ENCODE results near the gene OXSR1.

GRCh38 chr3:38133209-38133556 is 32.2 kb upstream of the OXSR1 start:
- no peak for TF ChIP-seq POLR2AphosphoS5 (IDR thresholded peaks at IDR 0.05; ENCODE audit: low read depth, low read length)
- TF ChIP-seq, protein P1, sequence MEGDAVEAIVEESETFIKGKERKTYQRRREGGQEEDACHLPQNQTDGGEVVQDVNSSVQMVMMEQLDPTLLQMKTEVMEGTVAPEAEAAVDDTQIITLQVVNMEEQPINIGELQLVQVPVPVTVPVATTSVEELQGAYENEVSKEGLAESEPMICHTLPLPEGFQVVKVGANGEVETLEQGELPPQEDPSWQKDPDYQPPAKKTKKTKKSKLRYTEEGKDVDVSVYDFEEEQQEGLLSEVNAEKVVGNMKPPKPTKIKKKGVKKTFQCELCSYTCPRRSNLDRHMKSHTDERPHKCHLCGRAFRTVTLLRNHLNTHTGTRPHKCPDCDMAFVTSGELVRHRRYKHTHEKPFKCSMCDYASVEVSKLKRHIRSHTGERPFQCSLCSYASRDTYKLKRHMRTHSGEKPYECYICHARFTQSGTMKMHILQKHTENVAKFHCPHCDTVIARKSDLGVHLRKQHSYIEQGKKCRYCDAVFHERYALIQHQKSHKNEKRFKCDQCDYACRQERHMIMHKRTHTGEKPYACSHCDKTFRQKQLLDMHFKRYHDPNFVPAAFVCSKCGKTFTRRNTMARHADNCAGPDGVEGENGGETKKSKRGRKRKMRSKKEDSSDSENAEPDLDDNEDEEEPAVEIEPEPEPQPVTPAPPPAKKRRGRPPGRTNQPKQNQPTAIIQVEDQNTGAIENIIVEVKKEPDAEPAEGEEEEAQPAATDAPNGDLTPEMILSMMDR (IDR thresholded peaks at IDR 0.05): no peak

Measured in Panc1 (cell line).